ENCODE data around the gene CLTC.

GRCh38 chr17:59626756-59627155 lies 7.1 kb downstream of the CLTC start:
- TF ChIP-seq EZH2 (IDR thresholded peaks at IDR 0.05; ENCODE audit: insufficient read depth, poor library complexity, severe bottlenecking) = no peak
- TF ChIP-seq EZH2phosphoT487 (IDR thresholded peaks at IDR 0.05; ENCODE audit: insufficient read depth, low read depth) = no peak

All from GM23248 (cell line).